OCI-LY7 (cell line): ENCODE data around the gene CSF2RB. TPM values are rescaled to one million over a fixed set of nuclear protein-coding genes. Genes with fewer than 3 reads are reported as not detected.

Source experiments
- BruUV-seq: library from RNA; stranded (reverse); fragments of 400-500 nt; replicated peaks from 2 replicates; lab custom pipeline; 2021; lab: Mats Ljungman, UMichigan
- CTCF ChIA-PET: fragments of 300-600 bp; sonication (Branson Sonifier 250); formaldehyde crosslinking; loops from one replicate; lab custom pipeline; 2022; ENCODE audit warnings: antibody characterized with exemption; ENCODE audit not compliant: unreplicated experiment; lab: Charles Lee
- POLR2A ChIA-PET: fragments of 300-600 bp; sonication (Branson Sonifier 250); formaldehyde crosslinking; loops from one replicate; lab custom pipeline; 2022; ENCODE audit warnings: antibody characterized with exemption; lab: Charles Lee
- DNase-seq: peaks from one replicate; pipeline ENCODE4 v3.0.0-alpha.2; 2015; ENCODE audit warnings: low spot score
- H2AFZ ChIP-seq: fragments of 200-600 bp; sonication (generic), shearing (Covaris generic); 2 replicates; pipeline ENCODE4 v1.6.1; 2014; ENCODE audit warnings: mild to moderate bottlenecking, antibody characterized with exemption, low read length, moderate library complexity
- H3K27ac ChIP-seq: fragments of 200-600 bp; sonication (generic); 2 replicates; pipeline ENCODE4 v1.5.1; 2014; ENCODE audit warnings: mixed run types, low read depth, mild to moderate bottlenecking, moderate library complexity, low read length, inconsistent platforms; ENCODE audit not compliant: poor library complexity, severe bottlenecking
- H3K36me3 ChIP-seq: fragments of 200-600 bp; sonication (generic); 2 replicates; pipeline ENCODE4 v1.6.1; 2014; ENCODE audit warnings: mild to moderate bottlenecking, antibody characterized with exemption, low read length, moderate library complexity, mixed read lengths; ENCODE audit not compliant: insufficient read depth
- H3K4me1 ChIP-seq: fragments of 200-600 bp; sonication (generic); 2 replicates; pipeline ENCODE4 v1.5.1; 2014; ENCODE audit warnings: mild to moderate bottlenecking, low read length; ENCODE audit not compliant: insufficient read depth, poor library complexity, severe bottlenecking
- H3K4me2 ChIP-seq: fragments of 200-600 bp; sonication (generic); 2 replicates; pipeline ENCODE4 v1.6.1; 2014; ENCODE audit warnings: mild to moderate bottlenecking, low read length
- H3K4me3 ChIP-seq: fragments of 200-600 bp; sonication (generic); 2 replicates; pipeline ENCODE4 v1.5.1; 2014; ENCODE audit warnings: mild to moderate bottlenecking, low read depth, low read length; ENCODE audit not compliant: poor library complexity, severe bottlenecking
- H3K79me2 ChIP-seq: fragments of 200-600 bp; sonication (generic); 2 replicates; pipeline ENCODE4 v1.6.1; 2016; ENCODE audit warnings: low read depth, mild to moderate bottlenecking, low read length, moderate library complexity, mixed read lengths; ENCODE audit not compliant: insufficient read depth
- H3K9me2 ChIP-seq: fragments of 200-600 bp; sonication (generic); 2 replicates; pipeline ENCODE4 v1.6.1; 2016; ENCODE audit warnings: mild to moderate bottlenecking, low read length, mixed read lengths; ENCODE audit not compliant: insufficient read depth
- H3K9me3 ChIP-seq: fragments of 200-600 bp; sonication (generic); 2 replicates; pipeline ENCODE4 v1.6.1; 2014; ENCODE audit warnings: mild to moderate bottlenecking, mixed run types, low read length, mixed read lengths
- H4K20me1 ChIP-seq: fragments of 200-600 bp; sonication (generic); 2 replicates; pipeline ENCODE4 v1.6.1; 2014; ENCODE audit warnings: mild to moderate bottlenecking, antibody characterized with exemption, low read length, moderate library complexity, mixed read lengths; ENCODE audit not compliant: insufficient read depth
- EZH2phosphoT487 ChIP-seq: fragments of 200-600 bp; sonication (generic); IDR thresholded peaks from 2 replicates; pipeline ENCODE4 v1.6.1; 2018; ENCODE audit warnings: low read depth, borderline replicate concordance, mild to moderate bottlenecking, mixed run types, antibody characterized with exemption, low read length, moderate library complexity, mixed read lengths
- intact Hi-C: fragments of 100-400 bp; cut with micrococcal nuclease; formaldehyde crosslinking; loops from one replicate; pipeline ENCODE4 v1.10.0; 2022; ENCODE audit not compliant: unreplicated experiment
- total RNA-seq, 2 experiments: library from RNA; depleted of rRNA in 1 of 2; stranded (reverse); fragments of >200 nt in 1 of 2; shearing (Covaris generic) in 1 of 2; gene quantifications; 2 replicates each; pipeline ENCODE4 v1.2.3, GENCODE V29; 2014 to 2022
- TF ChIP-seq, protein P1 (sequence below): fragments of 200-600 bp; sonication (generic); conservative IDR thresholded peaks from 2 replicates; pipeline ENCODE4 v1.5.1; 2014; ENCODE audit warnings: mild to moderate bottlenecking, antibody characterized with exemption, low read length, moderate library complexity, mixed read lengths

CSF2RB gene
- total RNA-seq, 2 experiments from 2014 or later = 6.2 to 23.4 TPM

DNA sequence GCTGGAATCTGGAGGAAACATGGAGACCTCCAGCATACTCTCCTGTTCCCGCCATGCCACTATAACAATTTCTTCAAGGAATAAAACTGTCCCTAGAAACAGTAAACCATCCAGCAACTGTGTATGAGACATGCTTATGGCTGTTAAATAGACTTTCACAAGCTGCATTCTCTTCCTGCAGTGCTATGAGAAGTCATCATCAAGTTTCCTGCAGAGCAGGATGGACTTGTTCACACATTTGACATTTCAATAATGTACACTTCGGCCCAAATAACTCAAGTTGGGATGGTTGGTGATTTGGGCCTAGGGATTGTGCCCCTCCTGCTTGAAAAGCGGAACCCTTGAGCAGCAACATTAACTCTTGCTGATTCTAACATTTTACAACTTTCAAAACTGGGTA, 20.2 kb upstream of the CSF2RB start:
- Histone ChIP-seq H3K4me2 (no peak overlapping the region), H3K27ac (no peak overlapping the region), H3K9me3 (no peaks in the 10 kb centered on the region), H2AFZ (no peak overlapping the region), H3K4me3 (no peak overlapping the region), H3K9me2 (no peaks in the 10 kb centered on the region), H3K79me2 (no peaks in the 10 kb centered on the region), H3K36me3 (no peaks in the 10 kb centered on the region), H4K20me1 (no peaks in the 10 kb centered on the region), H3K4me1 (no peaks in the 10 kb centered on the region)
- ChIA-PET POLR2A (no interaction called here), CTCF (no interaction called here)
- no peak for TF ChIP-seq EZH2phosphoT487
- TF ChIP-seq, protein P1, sequence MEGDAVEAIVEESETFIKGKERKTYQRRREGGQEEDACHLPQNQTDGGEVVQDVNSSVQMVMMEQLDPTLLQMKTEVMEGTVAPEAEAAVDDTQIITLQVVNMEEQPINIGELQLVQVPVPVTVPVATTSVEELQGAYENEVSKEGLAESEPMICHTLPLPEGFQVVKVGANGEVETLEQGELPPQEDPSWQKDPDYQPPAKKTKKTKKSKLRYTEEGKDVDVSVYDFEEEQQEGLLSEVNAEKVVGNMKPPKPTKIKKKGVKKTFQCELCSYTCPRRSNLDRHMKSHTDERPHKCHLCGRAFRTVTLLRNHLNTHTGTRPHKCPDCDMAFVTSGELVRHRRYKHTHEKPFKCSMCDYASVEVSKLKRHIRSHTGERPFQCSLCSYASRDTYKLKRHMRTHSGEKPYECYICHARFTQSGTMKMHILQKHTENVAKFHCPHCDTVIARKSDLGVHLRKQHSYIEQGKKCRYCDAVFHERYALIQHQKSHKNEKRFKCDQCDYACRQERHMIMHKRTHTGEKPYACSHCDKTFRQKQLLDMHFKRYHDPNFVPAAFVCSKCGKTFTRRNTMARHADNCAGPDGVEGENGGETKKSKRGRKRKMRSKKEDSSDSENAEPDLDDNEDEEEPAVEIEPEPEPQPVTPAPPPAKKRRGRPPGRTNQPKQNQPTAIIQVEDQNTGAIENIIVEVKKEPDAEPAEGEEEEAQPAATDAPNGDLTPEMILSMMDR = no peak
- intact Hi-C loops = no loop called here
- BruUV-seq = no TSS peak
- no peak for DNase-seq

DNA sequence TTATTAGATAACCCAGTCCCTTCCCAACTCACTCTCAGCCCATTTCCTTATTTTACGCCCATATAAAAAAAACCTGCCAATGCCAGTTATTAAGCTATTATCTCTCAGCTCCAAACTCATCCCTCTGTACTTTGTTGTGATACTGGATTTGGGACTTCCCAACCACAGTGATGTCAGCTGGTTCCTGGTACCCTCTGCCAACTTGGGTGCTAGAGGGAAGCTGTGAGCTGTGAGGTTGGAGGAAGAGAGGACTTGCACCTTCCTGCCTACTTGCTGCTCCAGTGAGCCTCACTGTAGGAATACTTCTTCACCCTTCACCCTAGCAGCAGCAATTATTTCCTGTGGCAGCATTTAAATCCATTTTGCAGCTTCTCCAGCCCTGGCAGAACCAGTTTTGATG, 19.2 kb upstream of the CSF2RB start:
- TF ChIP-seq, protein P1 = no peak
- no peak for TF ChIP-seq EZH2phosphoT487
- H4K20me1 ChIP-seq = no peaks in the 10 kb centered on the region
- no peak overlapping the region for H3K4me2 ChIP-seq
- intact Hi-C loops = no loop called here
- H3K79me2 ChIP-seq = no peaks in the 10 kb centered on the region
- H3K4me1 ChIP-seq = no peaks in the 10 kb centered on the region
- H3K4me3 ChIP-seq = no peak overlapping the region
- no peak overlapping the region for H3K27ac ChIP-seq
- H3K9me2 ChIP-seq = no peaks in the 10 kb centered on the region
- H3K9me3 ChIP-seq = no peaks in the 10 kb centered on the region
- no peak for DNase-seq
- no peaks in the 10 kb centered on the region for H3K36me3 ChIP-seq
- H2AFZ ChIP-seq = no peak overlapping the region
- no TSS peak for BruUV-seq
- ChIA-PET CTCF (no interaction called here), POLR2A (no interaction called here)

DNA sequence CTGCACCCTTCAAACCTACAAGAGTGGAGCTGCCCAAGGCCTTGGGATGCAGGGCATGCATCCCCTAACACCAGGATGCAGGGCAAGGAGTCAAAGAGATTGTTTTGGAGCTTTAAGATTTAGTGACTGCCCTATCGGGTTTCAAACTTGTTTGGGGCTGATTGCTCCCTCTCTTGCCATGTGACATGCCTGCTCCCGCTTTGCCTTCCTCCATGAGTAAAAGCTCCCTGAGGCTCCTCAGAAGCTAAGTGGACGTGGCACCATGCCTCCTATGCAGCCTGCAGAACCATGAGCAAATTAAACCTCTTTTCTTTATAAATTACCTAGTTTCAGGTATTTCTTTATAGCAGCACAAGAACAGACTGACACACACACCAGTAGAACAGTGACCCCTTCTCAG, 15.8 kb upstream of the CSF2RB start:
- H3K9me3 ChIP-seq = no peaks in the 10 kb centered on the region
- no peaks in the 10 kb centered on the region for H4K20me1 ChIP-seq
- H3K4me1 ChIP-seq = no peaks in the 10 kb centered on the region
- ChIA-PET POLR2A (no interaction called here), CTCF (no interaction called here)
- H3K79me2 ChIP-seq = no peaks in the 10 kb centered on the region
- H3K9me2 ChIP-seq = no peaks in the 10 kb centered on the region
- no peak overlapping the region for H3K4me2 ChIP-seq
- no peaks in the 10 kb centered on the region for H3K36me3 ChIP-seq
- no TSS peak for BruUV-seq
- intact Hi-C loops = no loop called here
- no peak overlapping the region for H3K4me3 ChIP-seq
- TF ChIP-seq, protein P1 = no peak
- no peak for TF ChIP-seq EZH2phosphoT487
- H3K27ac ChIP-seq = no peak overlapping the region
- H2AFZ ChIP-seq = no peak overlapping the region
- DNase-seq = no peak
